HEK293 (cell line): ENCODE data around the gene PWWP2B.

Experiments
- ATF2 ChIP-seq: fragments of 450-650 bp; formaldehyde crosslinking; IDR thresholded peaks from 2 replicates; pipeline ENCODE4 v1.5.1; 2016; ENCODE audit warnings: missing biosample characterization, missing genetic modification characterization, low read depth
- BCL11A ChIP-seq: fragments of 450-650 bp; formaldehyde crosslinking; IDR thresholded peaks from 2 replicates; pipeline ENCODE4 v1.5.1; 2016; ENCODE audit warnings: low read depth, missing biosample characterization, missing genetic modification characterization
- CTCF ChIP-seq: fragments of 450-650 bp; formaldehyde crosslinking; IDR thresholded peaks from 2 replicates; pipeline ENCODE4 v1.5.1; 2016; ENCODE audit warnings: missing biosample characterization, missing genetic modification characterization
- MYNN ChIP-seq: fragments of 450-650 bp; formaldehyde crosslinking; IDR thresholded peaks from 2 replicates; pipeline ENCODE4 v1.5.1; 2016; ENCODE audit warnings: missing biosample characterization, missing genetic modification characterization, borderline replicate concordance
- REST ChIP-seq: fragments of 450-650 bp; formaldehyde crosslinking; IDR thresholded peaks from 2 replicates; pipeline ENCODE4 v1.5.1; 2016; ENCODE audit warnings: missing biosample characterization, missing genetic modification characterization
- SETDB1 ChIP-seq: IDR thresholded peaks from one replicate; pipeline ENCODE4 v1.6.1; 2017; ENCODE audit warnings: mild to moderate bottlenecking, low read length, moderate library complexity, mixed read lengths; ENCODE audit not compliant: insufficient read length
- SP7 ChIP-seq: fragments of 450-650 bp; formaldehyde crosslinking; IDR thresholded peaks from 2 replicates; pipeline ENCODE4 v1.5.1; 2016; ENCODE audit warnings: missing biosample characterization, missing genetic modification characterization
- YY1 ChIP-seq: fragments of 450-650 bp; formaldehyde crosslinking; IDR thresholded peaks from 2 replicates; pipeline ENCODE4 v1.5.1; 2018; ENCODE audit warnings: missing biosample characterization, missing genetic modification characterization
- ZNF148 ChIP-seq: fragments of 450-650 bp; formaldehyde crosslinking; IDR thresholded peaks from 2 replicates; pipeline ENCODE4 v1.5.0; 2017; ENCODE audit warnings: missing biosample characterization, missing genetic modification characterization, borderline replicate concordance
- ZNF2 ChIP-seq: fragments of 450-650 bp; formaldehyde crosslinking; IDR thresholded peaks from 2 replicates; pipeline ENCODE4 v1.5.1; 2016; ENCODE audit warnings: missing biosample characterization, missing genetic modification characterization
- ZNF274 ChIP-seq, 2 experiments: fragments of 200-500 bp in 1 of 2; fragments of 450-650 bp in 1 of 2; sonication (Bioruptor generic) in 1 of 2; formaldehyde crosslinking in 1 of 2; IDR thresholded peaks; 2 replicates each; pipeline versions ENCODE4 v1.5.1 to v1.6.1; 2014 to 2016; ENCODE audit warnings: borderline replicate concordance in 1 of 2, inconsistent platforms in 1 of 2, low read length in 1 of 2, missing biosample characterization in 1 of 2, missing genetic modification characterization in 1 of 2
- ZNF335 ChIP-seq: fragments of 450-650 bp; formaldehyde crosslinking; conservative IDR thresholded peaks from 2 replicates; pipeline ENCODE4 v1.5.1; 2016; ENCODE audit warnings: missing biosample characterization, missing genetic modification characterization
- ZNF555 ChIP-seq: fragments of 450-650 bp; formaldehyde crosslinking; conservative IDR thresholded peaks from 2 replicates; pipeline ENCODE4 v1.5.1; 2017; ENCODE audit warnings: missing biosample characterization, mild to moderate bottlenecking, missing genetic modification characterization, inconsistent platforms
- ZNF621 ChIP-seq: fragments of 450-650 bp; formaldehyde crosslinking; IDR thresholded peaks from 2 replicates; pipeline ENCODE4 v1.5.1; 2017; ENCODE audit warnings: missing biosample characterization, missing genetic modification characterization

GRCh38 chr10:132463333-132464255 is 66.6 kb downstream of the PWWP2B start:
- TF ChIP-seq ATF2 (no peak), BCL11A (tag by site-specific recombination) (no peak), ZNF274 (IDR thresholded peaks at IDR 0.05; ENCODE audit: low read length) (no peak), ZNF274 (tag by site-specific recombination; IDR thresholded peaks at IDR 0.05; ENCODE audit: borderline replicate concordance) (no peak), CTCF (tag by site-specific recombination) (no peak), YY1 (tag by site-specific recombination) (no peak), ZNF621 (tag by site-specific recombination) (no peak), SETDB1 (no peak), ZNF148 (tag by site-specific recombination) (no peak), MYNN (tag by site-specific recombination) (no peak), ZNF555 (tag by site-specific recombination) (no peak), ZNF335 (no peak), REST (no peak), SP7 (no peak), ZNF2 (tag by site-specific recombination) (no peak)
